ENCODE results near the gene SKAP2.

The SKAP2 gene

DNA sequence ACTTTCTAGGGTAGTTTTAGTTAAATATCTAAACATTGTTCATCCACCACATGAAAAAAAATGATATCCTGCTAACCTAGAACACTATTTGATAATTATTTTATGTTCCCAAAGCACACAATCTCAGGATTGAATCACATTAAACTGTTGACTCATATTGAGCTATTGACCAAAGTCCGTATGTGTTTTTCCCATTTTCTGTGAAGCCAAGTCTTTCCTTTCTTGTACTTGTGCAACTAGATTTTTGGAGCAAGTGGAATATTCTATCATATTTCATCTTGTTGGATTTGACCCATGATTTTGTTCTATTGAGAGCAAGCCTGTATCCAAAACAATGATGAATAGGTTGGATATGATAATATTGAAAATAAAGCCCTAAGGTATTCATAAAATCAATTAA lies 164.6 kb downstream of the SKAP2 start:
- DNase-seq (ENCODE audit: low read depth): no peak
- TF ChIP-seq, protein P1, sequence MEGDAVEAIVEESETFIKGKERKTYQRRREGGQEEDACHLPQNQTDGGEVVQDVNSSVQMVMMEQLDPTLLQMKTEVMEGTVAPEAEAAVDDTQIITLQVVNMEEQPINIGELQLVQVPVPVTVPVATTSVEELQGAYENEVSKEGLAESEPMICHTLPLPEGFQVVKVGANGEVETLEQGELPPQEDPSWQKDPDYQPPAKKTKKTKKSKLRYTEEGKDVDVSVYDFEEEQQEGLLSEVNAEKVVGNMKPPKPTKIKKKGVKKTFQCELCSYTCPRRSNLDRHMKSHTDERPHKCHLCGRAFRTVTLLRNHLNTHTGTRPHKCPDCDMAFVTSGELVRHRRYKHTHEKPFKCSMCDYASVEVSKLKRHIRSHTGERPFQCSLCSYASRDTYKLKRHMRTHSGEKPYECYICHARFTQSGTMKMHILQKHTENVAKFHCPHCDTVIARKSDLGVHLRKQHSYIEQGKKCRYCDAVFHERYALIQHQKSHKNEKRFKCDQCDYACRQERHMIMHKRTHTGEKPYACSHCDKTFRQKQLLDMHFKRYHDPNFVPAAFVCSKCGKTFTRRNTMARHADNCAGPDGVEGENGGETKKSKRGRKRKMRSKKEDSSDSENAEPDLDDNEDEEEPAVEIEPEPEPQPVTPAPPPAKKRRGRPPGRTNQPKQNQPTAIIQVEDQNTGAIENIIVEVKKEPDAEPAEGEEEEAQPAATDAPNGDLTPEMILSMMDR (IDR thresholded peaks at IDR 0.05; ENCODE audit: insufficient read depth, low read depth, low read length, missing control alignments): no peak
- no peak overlapping the region for H3K4me3 ChIP-seq (ENCODE audit: low read depth, low read length)

DNA sequence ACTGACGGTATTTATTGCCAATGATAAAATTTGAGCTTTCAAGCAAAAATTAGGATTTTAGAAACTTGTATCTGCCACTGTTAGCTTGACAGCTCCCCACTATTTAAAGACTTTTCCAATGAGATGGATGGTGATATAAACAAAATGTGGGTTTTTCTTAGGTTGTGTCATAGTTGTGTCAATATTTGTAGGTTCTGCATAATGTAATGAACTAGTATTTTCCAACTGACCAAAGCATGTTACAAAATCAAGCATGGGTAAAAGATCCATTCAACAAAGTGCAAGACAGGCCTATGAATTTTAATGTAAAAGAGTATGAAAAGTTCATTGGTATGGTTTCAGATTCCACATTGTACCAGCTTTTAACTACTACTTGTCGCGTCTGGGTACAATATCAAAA lies 165.6 kb downstream of the SKAP2 start:
- DNase-seq (ENCODE audit: low read depth): no peak
- TF ChIP-seq, protein P1 (IDR thresholded peaks at IDR 0.05; ENCODE audit: insufficient read depth, low read depth, low read length, missing control alignments): no peak
- no peak overlapping the region for H3K4me3 ChIP-seq (ENCODE audit: low read depth, low read length)

DNA sequence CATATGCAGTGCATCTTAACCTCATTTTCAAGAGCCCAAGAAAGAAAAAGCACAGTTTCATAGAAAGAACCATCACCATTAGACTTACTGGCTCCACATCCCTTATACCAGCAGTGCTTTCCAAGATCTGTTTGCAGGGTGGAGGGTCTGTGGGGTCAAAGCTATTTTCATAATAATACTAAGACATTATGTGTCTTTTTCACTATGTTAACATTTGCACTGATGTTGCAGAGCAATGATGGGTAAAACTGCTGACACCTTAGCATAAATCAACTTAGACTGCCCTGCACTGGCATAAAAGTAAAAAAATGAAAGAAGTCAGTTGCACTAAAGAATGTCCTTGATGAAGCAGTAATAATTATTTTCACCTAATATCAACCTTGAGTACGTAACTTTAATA lies 166.2 kb downstream of the SKAP2 start:
- no peak overlapping the region for H3K4me3 ChIP-seq (ENCODE audit: low read depth, low read length)
- TF ChIP-seq, protein P1 (IDR thresholded peaks at IDR 0.05; ENCODE audit: insufficient read depth, low read depth, low read length, missing control alignments): no peak
- no peak for DNase-seq (ENCODE audit: low read depth)

DNA sequence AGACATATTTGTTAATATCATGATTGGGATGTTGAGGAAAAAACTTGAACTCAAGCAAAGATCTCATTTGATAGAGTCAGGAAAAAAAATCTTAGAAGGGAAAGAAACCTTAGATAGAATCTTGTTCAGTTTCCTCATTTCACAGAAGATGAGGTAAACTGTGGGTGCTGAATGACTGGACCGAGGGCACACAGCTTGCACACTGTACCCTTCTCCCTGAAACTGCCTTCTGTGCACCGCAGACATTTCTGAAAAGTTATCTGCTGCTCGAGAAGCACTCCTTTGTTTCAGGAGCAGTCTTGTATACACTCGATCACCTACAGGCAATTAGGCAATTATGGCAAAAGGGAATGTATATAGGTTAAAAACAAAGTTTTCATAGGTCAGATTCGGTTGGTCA lies 167.4 kb downstream of the SKAP2 start:
- TF ChIP-seq, protein P1 (IDR thresholded peaks at IDR 0.05; ENCODE audit: insufficient read depth, low read depth, low read length, missing control alignments): no peak
- DNase-seq (ENCODE audit: low read depth): peak; percentile 15
- no peak overlapping the region for H3K4me3 ChIP-seq (ENCODE audit: low read depth, low read length)

DNA sequence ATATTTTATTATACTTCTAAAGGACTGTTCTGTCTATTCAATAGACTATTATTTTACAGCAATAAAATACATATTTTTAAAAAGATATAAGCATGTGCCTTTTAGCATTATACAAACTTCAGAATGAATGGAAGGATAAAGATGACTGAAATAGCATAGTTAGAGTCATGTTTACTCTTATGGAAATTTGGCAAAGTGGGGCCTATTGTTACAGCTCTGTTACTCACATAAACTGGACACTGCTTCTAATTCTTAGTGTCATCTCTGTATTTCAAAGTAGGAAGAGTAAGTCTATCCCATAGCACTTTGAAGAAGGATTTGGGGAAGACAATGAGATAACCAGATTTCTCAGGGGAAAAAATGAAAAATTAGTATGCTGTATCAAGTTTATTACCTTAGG lies 168.2 kb downstream of the SKAP2 start:
- TF ChIP-seq, protein P1 (IDR thresholded peaks at IDR 0.05; ENCODE audit: insufficient read depth, low read depth, low read length, missing control alignments): no peak
- no peak overlapping the region for H3K4me3 ChIP-seq (ENCODE audit: low read depth, low read length)
- DNase-seq (ENCODE audit: low read depth): no peak

DNA sequence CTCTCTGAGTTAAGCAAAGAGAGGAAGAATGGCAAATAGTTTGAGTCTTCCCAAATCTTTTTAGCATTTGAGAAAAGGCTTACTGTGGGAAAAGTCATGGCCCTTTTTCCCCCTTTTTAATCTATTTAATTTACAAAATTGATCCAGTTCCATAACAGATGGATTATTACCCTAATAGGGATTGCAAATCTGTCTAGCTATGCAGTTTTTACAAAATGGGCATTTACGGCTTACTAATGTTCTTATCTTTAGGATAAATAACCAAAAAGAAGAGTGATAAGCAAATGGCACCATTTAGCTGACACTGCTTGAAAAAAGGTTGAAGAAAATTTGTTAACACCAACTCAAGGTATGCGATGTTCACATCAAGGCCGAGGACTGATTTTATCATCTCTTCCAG lies 169.7 kb downstream of the SKAP2 start:
- no peak for DNase-seq (ENCODE audit: low read depth)
- H3K4me3 ChIP-seq (ENCODE audit: low read depth, low read length): no peak overlapping the region
- TF ChIP-seq, protein P1 (IDR thresholded peaks at IDR 0.05; ENCODE audit: insufficient read depth, low read depth, low read length, missing control alignments): no peak

DNA sequence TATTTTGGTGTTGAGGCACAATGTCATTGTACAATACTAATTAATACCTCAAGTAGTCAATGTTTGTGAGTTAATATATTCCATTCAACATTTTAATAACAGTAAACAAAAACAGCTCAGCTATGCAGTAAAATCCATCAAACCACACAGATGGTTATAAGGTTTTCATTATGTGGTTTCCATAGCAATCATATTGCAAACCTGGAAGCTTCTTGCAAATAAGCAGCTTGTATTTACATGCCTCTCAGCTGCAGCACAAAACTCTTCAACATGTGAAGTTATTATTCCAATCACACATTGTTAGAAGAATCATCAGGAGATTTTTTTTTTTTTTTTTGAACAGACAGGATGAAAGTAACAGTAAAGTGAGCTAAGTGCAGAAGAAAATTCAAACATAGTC lies 170.2 kb downstream of the SKAP2 start:
- no peak overlapping the region for H3K4me3 ChIP-seq (ENCODE audit: low read depth, low read length)
- TF ChIP-seq, protein P1 (IDR thresholded peaks at IDR 0.05; ENCODE audit: insufficient read depth, low read depth, low read length, missing control alignments): no peak
- DNase-seq (ENCODE audit: low read depth): no peak
